NCI-H2196 treated with DMSO at 0.1 percent for 48 hours (cell line): ENCODE data around the gene CELF2.
"Not testable (repeated sequence)": the region's sequence is repeated elsewhere in the genome, so short reads cannot be mapped to it uniquely, and the experiment has no call there.

Experiments
- DNase-seq: peaks from one replicate; lab custom pipeline; 2025; ENCODE audit not compliant: unreplicated experiment; lab: John Stamatoyannopoulos, UW

The CELF2 gene

DNA sequence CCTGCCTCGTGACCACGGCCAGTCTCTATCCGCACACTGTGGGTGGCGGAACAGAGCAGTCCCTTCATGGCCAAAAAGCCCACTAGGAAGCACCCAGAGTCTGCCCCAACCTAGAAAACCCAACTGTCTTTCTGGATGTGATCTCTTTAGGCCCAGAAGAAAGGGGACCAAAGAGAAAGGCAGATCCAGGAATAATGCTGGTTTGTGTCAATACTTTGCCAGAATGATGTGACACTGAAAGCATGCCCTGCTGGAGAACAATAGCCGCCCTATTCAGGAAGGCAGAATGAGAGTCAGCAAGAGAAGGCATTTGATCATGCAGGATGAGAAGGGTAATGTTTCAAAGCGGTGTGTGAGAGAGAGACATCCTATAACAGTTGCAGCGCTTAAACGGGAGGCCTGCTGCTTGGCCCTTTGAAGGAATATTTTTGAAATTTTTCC is 319.1 kb downstream of the CELF2 start:
- no peak for DNase-seq

DNA sequence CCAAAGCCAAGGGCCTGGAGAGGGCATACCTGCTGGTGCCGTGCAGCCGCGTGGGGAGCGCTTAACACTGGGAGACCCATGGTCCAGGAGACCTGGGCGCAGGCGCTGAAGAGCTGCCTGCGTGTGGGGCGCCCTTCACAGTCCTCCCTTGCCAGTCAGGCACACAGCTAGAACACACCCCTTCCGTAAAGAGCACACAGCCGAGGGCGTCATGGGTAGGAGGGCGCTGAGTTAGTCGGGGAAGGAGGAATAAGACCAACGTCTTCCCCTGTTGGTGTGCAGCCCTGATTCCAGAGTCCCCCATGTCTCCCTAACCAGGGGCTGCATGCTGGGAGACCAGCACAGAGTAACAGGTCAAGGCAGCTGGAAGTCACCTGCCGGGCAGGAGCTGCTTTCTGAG is 319.8 kb downstream of the CELF2 start:
- DNase-seq = no peak

GRCh38 chr10:11338160-11338844 is 320.6 kb downstream of the CELF2 start:
- no peak for DNase-seq

DNA sequence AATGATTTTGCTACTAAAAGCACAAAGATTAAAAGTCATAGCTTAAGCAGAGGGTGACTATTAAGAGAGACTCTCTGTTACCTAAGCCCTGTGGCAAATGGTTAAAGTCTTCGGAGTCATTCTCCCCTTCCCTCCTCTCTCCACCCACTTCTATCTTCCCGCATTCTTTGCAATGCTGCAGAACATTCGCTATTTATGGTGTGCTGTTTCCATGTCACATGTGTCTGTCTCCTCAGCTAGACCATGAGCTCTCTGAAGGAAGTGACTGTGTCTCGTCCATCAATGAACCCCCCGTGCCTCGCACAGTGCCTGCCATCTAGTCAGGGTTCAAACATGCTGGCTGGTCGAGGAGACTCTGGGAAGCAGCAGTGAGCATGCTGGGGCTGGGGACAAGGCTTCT is 321.3 kb downstream of the CELF2 start:
- no peak for DNase-seq

DNA sequence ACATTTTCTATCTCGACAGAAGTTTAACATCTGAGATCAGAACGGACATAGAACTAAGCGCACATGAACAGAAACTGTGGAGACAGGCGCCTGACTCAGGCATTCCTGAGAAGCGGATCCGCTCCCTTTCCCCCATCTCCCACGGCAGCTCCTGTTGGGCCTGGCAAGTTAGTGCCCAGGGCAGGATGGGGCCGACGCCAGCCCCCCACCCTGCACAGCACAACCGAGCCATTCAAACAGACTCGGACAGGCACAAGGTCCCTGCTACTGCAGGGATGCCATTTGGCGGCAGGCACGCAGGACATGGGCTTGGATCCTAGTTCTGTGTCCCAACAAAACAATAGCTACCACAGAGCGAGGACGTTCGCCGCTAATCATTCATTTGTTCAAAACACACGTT is 322.0 kb downstream of the CELF2 start:
- DNase-seq = no peak

DNA sequence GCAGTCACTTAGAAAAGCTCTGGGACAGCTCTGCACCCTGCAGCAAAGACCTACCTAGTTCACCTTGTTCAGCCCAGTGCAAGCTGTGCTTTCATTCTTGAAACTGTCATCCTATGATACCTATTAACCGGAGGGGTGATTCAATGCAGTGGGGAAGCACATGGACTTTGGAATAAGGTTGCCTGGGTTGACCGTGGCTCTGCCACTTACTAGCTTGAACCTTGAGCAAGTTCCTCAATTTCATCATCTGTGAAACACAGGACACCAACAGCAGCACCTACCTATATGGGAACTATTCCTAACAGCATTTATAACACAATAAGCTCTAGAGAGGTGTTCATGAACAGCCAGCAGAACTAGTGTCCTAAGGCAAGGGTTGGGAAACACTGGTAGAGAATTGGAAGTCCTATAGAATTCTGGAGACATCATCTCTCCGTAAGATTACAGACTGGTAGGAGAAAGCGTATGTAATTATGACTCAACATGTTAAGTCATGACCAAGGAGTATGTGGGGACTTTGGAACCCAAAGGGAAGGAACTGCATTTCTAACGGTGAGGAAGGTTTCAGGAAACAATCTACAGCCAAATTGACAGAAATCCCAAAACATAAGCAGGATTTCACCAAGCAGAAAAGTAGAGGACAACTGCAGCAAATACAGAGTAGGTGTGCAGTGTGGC is 323.8 kb downstream of the CELF2 start:
- no peak for DNase-seq

- DNase-seq = no peak
Observed at GRCh38 chr10:11344081-11344480, 326.4 kb downstream of the CELF2 start.

DNA sequence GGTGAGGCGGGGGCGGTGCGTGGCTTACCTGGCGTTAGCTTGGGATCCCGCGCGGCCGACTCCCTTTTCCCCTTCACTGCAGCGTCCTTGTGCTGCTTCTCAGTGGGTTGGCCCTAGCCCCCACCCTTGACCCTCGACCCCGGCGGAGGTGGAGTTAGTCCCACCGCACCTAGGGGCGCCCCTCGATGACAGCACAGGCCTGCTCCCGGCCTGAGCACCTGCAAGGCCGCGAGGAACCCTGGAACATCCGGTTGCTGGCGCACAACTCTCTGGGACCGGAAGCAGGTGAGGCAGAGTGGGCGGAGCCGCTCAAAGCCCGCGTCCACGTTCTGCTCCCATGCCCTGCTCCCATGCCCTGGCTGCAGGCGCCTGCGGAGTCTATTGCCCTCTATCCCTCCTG is 326.9 kb downstream of the CELF2 start:
- DNase-seq = no peak

GRCh38 chr10:11345224-11346054 is 327.8 kb downstream of the CELF2 start:
- DNase-seq = no peak

- DNase-seq = not testable (repeated sequence)
Observed at GRCh38 chr10:11347580-11347979, 329.9 kb downstream of the CELF2 start.

GRCh38 chr10:11351801-11352200 is 334.1 kb downstream of the CELF2 start:
- DNase-seq = no peak

DNA sequence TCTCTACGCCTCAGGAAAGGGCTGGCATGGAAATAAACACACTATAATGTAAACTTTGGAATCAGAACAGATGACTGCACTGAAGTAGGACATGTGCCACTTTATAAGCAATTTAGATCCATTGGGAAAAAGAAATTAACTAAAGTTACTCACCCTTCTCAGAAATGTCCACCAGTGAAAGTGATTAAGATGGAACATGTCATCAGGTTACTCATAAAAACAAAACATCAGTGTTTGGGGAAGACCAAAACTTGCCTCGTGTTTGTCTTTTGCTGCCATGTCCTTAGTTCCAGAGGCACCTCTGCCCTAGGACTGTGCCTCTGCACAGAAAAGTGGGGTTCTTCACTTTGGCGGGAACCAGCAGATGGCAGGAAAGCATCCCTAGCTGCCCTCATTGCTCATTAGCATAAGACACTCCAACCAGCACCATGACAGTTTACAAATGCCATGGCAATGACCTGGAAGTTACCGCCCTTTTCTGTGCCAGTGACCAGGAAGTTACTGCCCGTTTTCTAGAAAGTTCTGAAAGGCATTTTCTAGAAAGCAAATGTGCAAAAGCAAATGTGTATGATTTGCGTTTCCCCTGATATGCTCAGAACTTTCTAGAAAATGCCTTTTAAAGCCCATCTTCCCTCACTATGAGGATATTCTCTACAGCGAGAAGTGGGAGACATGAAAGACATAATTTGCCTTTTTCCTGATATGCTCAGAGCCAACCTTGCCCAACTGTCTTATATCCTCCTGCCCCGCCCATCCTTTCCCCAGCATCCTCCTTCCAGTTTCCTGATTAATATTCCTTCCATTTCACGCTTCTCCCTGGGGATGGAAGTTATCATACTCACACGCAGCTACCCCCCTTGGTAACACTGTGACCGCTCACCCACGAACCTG is 335.6 kb downstream of the CELF2 start:
- no peak for DNase-seq

GRCh38 chr10:11354823-11355222 is 337.2 kb downstream of the CELF2 start:
- no peak for DNase-seq

- no peak for DNase-seq
Observed at GRCh38 chr10:11355592-11355991, 337.9 kb downstream of the CELF2 start.

GRCh38 chr10:11357439-11357838 is 339.8 kb downstream of the CELF2 start:
- DNase-seq = no peak

DNA sequence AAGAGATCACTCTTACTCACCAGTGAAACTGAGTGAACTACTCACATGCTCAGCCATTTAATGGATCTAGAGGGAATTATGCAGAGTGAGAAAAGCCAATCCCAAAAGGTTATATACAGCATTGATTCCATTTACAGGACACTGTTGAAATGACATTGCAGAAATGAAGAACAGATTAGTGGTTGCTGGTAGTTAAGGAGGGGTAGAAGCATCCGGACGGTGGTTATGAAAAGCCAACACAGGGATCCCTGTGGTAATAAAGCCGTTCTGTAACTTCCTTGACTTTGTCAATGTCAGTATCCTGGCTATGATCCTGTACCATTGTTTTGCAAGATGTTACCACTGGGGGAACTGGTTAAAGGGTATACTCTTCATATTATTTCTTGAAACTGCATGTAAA is 340.3 kb downstream of the CELF2 start:
- no peak for DNase-seq

DNA sequence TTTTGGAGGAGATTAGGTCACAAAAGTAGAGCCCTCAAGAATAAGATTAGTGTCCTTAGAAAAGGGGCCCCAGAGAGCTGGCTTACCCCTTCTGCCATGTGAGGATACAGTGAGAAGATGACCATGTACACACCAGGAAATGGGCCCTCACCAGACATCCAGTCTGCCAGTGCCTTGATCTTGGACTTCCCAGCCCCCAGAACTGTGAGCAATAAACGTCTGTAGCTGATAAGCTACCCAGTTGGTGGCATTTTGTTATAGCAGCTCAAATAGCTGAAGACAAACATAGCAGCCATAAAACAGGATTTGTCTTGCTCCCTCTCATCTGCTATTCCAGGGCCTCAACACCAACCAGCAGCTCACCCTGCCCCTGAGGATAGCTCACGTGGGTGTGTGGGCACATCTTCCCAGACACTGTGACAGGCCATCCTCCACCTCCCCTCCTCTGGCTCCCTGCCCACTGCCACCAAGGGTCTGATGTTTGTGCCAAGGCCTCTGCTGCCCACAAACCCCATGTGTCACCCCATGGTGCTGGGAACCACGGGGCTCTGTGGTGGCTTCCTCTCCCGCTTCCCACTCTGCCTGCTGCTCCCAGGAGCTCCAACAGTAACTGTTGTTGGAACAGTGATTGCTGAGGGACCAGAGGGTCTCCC is 341.4 kb downstream of the CELF2 start:
- DNase-seq = no peak

DNA sequence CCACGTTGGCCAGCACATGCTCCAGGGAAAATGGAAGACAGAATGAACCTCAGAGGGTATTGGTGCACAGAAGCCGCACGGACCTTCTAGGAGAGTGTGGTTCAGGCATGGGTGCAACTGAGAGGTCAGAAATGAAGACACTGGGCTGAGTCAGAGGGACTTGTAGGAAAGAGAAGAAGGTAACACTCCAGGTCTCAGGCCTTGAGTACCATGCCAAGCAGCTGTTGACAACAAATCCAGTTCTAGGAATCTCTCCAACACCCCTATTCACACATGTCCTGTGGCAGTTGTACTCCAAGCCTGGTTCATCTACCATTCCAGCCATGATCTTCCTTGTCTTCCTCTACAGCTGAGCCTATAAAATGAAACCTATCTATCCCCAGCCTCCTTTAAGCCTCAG is 342.2 kb downstream of the CELF2 start:
- DNase-seq = no peak

DNA sequence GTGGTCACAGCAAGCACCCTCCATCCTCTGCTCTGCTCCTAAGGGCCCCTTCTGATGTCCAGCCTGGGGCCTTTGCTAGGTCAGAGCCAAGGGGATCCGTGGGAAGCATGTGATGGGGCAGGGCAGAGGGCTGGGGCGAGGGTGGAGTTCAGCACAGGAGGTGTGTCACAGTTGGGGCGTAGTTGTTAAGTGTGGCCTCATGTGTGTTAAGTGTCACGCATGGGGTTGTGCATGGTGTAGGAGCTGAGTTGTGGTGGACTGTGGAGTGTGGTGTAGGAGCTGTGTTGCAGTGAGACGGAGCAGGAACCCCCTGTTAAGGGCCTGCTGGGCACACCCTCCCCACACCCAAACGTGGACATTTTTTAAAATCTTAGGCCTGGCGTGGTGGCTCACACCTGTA is 345.8 kb downstream of the CELF2 start:
- DNase-seq = no peak

GRCh38 chr10:11364241-11364640 is 346.6 kb downstream of the CELF2 start:
- DNase-seq = no peak
